ENCODE results near the gene PPARG.

- TF ChIP-seq CTCF (IDR thresholded peaks at IDR 0.05): no peak
- TF ChIP-seq POLR2A (IDR thresholded peaks at IDR 0.05): no peak
Observed at GRCh38 chr3:12356996-12357395, 68.1 kb downstream of the PPARG start.

All from Peyer's patch (tissue), 4 donors.